GM18507 (cell line): ENCODE data around the gene PCTP.

Source experiments
- DNase-seq: peaks from one replicate; pipeline ENCODE4 v3.0.0; 2011; ENCODE audit warnings: low read depth; ENCODE audit not compliant: insufficient read length; ENCODE audit errors: extremely low spot score
- FAIRE-seq: peaks from 2 replicates; lab custom pipeline; 2011; peaks lifted over from hg19 to GRCh38; lab: Jason Lieb, UNC

Gene PCTP

GRCh38 chr17:55748841-55749240 lies 2.0 kb upstream of the PCTP start:
- no peak for FAIRE-seq
- DNase-seq, result no peak

GRCh38 chr17:55749985-55750384 lies 866 bp upstream of the PCTP start:
- FAIRE-seq (no peak), DNase-seq (no peak)

- DNase-seq, result no peak
- FAIRE-seq, result no peak
Measured at GRCh38 chr17:55751720-55752250, 934 bp downstream of the PCTP start.

- FAIRE-seq, result no peak
- DNase-seq, result no peak
Measured at GRCh38 chr17:55756689-55757088, 5.8 kb downstream of the PCTP start.

- FAIRE-seq, result no peak
- no peak for DNase-seq
Measured at GRCh38 chr17:55757659-55758058, 6.8 kb downstream of the PCTP start.

GRCh38 chr17:55758171-55758570 lies 7.3 kb downstream of the PCTP start:
- DNase-seq (no peak), FAIRE-seq (no peak)

- no peak for DNase-seq
- FAIRE-seq, result no peak
Measured at GRCh38 chr17:55760643-55761355, 9.9 kb downstream of the PCTP start.

GRCh38 chr17:55762086-55762858 lies 11.4 kb downstream of the PCTP start:
- DNase-seq (no peak), FAIRE-seq (no peak)

- no peak for FAIRE-seq
- no peak for DNase-seq
Measured at GRCh38 chr17:55763856-55764255, 13.0 kb downstream of the PCTP start.

GRCh38 chr17:55764610-55765009 lies 13.8 kb downstream of the PCTP start:
- no peak for DNase-seq
- FAIRE-seq, result no peak

GRCh38 chr17:55765472-55765871 lies 14.6 kb downstream of the PCTP start:
- no peak for FAIRE-seq
- DNase-seq, result no peak

GRCh38 chr17:55768936-55769624 lies 18.2 kb downstream of the PCTP start:
- DNase-seq (no peak), FAIRE-seq (no peak)

GRCh38 chr17:55769625-55770000 lies 18.8 kb downstream of the PCTP start:
- DNase-seq (no peak), FAIRE-seq (no peak)

- DNase-seq (peak; percentile 14), FAIRE-seq (peak; percentile 5)
Measured at GRCh38 chr17:55770196-55770870, 19.5 kb downstream of the PCTP start.

- DNase-seq (no peak), FAIRE-seq (no peak)
Measured at GRCh38 chr17:55772086-55772485, 21.2 kb downstream of the PCTP start.

- no peak for DNase-seq
- FAIRE-seq, result no peak
Measured at GRCh38 chr17:55773671-55774070, 22.8 kb downstream of the PCTP start.

GRCh38 chr17:55774846-55775271 lies 24.0 kb downstream of the PCTP start:
- FAIRE-seq, result no peak

GRCh38 chr17:55776271-55776670 lies 25.4 kb downstream of the PCTP start:
- FAIRE-seq, result no peak
- no peak for DNase-seq

More at GRCh38 chr17:55774846-55775271, 24.0 kb downstream of the PCTP start:
- no peak for DNase-seq

- FAIRE-seq (no peak), DNase-seq (no peak)
Measured at GRCh38 chr17:55777471-55777971, 26.7 kb downstream of the PCTP start.
